HG03139 (cell line): ENCODE measurements around the gene MED1.
"Not testable (repeated sequence)": the region's sequence is repeated elsewhere in the genome, so short reads cannot be mapped to it uniquely, and the experiment has no call there.

ENCODE experiments used
- ATAC-seq: cut with Tn5 transposase; IDR thresholded peaks from one replicate; pipeline ENCODE4 v1.9.1; 2021; ENCODE audit not compliant: unreplicated experiment

MED1 gene

GRCh38 chr17:39450847-39451581 is at the start of gene MED1:
Gene MED1, minus strand, starts transcription at chr17:39451263. Its CDS starts 201 bp downstream, at chr17:39451062.
- ATAC-seq = peak; percentile 87

GRCh38 chr17:39496921-39497320 is 45.9 kb upstream of the MED1 start:
- not testable (repeated sequence) for ATAC-seq

GRCh38 chr17:39487946-39488345 is 36.9 kb upstream of the MED1 start:
- no peak for ATAC-seq

DNA sequence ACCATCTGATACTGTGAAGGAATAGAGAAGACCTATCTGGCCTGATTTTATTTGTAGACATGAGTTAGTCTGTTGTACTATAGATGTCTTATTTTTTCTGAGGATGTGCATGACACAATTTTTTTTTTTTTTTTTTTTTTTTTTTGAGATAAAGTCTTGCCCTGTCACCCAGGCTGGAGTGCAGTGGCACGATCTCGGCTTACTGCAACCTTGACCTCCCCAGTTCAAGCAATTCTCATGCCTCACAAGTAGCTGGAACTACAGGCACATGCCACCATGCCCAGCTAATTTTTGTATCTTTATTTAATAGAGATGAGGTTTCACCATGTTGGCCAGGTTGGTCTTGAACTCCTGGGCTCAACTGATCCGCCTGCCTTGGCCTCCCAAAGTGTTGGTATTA is 36.4 kb upstream of the MED1 start:
- ATAC-seq = not testable (repeated sequence)

GRCh38 chr17:39486242-39486641 is 35.2 kb upstream of the MED1 start:
- no peak for ATAC-seq

DNA sequence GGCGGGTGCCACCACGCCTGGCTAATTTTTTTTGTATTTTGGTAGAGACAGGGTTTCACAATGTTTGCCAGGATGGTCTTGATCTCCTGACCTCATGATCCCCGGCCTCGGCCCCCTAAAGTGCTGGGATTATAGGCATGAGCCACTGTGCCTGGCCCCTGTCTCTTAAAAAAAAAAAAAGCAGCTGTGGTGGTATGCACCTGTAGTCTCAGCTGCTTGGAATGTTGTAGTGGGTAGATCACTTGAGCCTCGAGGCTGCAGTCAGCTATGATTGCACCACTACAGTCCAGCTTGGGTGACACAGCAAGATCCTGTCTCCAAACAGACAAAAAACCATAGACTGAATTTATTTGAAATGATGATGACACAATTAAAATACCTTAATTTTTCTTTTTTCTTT is 34.5 kb upstream of the MED1 start:
- no peak for ATAC-seq

DNA sequence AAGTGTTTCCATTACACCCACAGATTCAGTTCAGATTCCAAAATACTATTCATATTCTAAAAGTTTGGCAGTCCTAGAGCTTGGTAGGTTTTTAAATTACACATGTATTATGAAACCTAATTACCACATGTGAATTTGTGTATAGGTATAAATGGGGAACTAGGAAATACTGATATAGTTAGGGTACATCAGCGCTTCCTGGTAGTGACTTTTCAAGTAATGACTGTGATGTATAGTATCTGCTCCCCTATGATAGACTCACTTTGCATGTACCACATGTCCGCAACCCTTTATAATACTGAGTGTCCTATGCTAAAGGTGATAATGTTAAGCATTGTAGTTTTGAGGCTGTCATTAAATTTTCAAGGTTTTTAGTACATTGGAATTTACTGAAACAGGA is 33.1 kb upstream of the MED1 start:
- no peak for ATAC-seq

- ATAC-seq = no peak
Measured at GRCh38 chr17:39483506-39483905, 32.4 kb upstream of the MED1 start.

GRCh38 chr17:39479631-39480030 is 28.6 kb upstream of the MED1 start:
- ATAC-seq = not testable (repeated sequence)

DNA sequence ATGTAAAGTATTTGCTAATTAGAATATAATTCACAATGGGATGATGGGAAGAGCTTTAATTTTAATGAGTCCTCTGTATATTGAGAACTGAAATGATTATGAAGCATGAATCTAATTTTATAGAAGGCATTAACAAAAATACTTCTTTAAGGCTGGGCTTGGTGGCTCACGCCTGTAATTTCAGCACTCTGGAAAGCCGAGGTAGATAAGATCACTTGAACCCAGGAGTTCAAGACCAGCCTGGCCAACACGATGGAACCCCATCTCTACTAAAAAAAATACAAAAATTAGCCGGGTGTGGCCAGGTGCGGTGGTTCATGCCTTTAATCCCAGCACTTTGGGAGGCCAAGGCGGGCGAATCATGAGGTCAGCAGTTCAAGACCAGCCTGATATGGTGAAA is 22.2 kb upstream of the MED1 start:
- no peak for ATAC-seq

DNA sequence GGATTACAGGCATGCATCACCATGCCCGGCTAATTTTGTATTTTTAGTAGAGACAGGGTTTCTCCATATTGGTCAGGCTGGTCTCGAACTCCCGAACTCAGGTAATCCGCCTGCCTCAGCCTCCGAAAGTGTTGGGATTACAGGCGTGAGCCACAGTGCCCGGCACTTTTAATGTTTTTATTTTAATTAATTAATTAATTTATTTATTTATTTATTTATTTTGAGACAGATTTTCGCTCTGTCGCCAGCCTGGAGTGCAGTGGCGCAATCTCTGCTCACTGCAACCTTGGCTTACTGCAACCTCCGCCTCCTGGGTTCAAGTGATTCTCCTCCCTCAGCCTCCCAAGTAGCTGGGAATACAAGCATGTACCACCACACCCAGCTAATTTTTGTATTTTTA is 17.5 kb upstream of the MED1 start:
- ATAC-seq = not testable (repeated sequence)

- not testable (repeated sequence) for ATAC-seq
Measured at GRCh38 chr17:39464639-39465181, 13.6 kb upstream of the MED1 start.

GRCh38 chr17:39462631-39463375 is 11.7 kb upstream of the MED1 start:
- ATAC-seq = no peak

- ATAC-seq = no peak
Measured at GRCh38 chr17:39461926-39462569, 11.0 kb upstream of the MED1 start.

DNA sequence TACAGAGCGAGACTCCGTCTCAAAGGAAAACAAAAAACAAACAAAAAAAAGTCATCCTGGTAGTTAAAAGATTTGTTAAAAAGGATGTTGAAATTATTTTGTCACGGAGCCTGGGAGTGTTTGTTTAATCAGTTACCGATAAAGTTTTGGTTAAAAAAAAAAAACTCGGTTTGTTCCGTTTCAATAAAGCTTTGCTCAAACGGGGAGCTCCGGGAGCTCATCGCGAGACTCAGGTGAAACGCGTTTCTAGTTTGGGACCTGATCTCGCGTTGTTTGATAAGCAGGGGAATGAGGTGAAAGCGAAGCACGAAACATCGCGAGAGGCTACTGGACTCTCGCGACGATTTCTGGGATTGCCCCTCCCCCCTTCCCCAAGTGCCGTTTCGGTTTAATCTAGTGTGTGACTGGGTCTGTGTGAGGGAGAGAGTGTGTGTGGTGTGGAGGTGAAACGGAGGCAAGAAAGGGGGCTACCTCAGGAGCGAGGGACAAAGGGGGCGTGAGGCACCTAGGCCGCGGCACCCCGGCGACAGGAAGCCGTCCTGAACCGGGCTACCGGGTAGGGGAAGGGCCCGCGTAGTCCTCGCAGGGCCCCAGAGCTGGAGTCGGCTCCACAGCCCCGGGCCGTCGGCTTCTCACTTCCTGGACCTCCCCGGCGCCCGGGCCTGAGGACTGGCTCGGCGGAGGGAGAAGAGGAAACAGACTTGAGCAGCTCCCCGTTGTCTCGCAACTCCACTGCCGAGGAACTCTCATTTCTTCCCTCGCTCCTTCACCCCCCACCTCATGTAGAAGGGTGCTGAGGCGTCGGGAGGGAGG is 10.3 kb upstream of the MED1 start, which contains the start of gene CDK12:
Gene CDK12 (plus strand): TSS at position 374 of the 813 bp plus-strand sequence. CDS start 586 bp downstream, outside the sequence.
- peak; percentile 80 for ATAC-seq

DNA sequence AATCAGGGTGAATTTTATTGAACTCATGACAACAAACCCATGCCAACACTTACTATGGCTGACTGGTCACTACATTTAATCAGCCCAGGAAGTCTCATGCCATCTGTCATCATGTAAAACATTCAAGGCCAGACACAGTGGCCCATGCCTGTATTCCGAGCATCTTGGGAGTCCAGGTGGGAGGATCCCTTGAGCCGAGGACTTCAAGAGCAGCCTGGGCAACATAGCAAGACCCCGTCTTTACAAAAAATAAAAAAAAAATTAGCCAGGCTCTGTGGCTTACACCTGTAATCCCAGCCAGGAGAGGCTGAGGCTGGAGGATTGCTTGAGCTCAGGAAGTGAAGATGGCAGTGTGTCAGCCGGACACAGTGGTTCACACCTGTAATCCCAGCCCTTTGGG is 4.9 kb upstream of the MED1 start:
- ATAC-seq = no peak

DNA sequence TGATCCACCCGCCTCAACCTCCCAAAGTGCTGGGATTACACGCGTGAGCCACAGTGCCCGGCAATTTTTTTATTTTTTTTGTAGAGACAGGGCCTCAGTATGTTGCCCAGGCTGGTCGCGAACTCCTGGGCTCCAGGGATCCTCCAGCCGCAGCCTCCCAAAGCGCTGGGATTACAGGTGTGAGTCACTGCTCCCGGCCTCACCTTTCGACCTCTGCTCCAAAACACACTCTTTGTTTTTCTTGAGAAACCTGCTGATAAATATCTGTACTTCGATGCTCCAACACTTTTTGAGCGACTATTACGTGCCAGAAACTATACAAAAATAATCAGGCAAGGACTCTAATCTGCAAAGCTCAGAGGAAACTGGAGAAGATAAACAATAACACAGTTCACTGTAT is 1.0 kb downstream of the MED1 start:
- ATAC-seq = no peak

GRCh38 chr17:39447561-39447960 is 3.5 kb downstream of the MED1 start:
- ATAC-seq = no peak

- ATAC-seq = no peak
Measured at GRCh38 chr17:39443326-39443725, 7.7 kb downstream of the MED1 start.

DNA sequence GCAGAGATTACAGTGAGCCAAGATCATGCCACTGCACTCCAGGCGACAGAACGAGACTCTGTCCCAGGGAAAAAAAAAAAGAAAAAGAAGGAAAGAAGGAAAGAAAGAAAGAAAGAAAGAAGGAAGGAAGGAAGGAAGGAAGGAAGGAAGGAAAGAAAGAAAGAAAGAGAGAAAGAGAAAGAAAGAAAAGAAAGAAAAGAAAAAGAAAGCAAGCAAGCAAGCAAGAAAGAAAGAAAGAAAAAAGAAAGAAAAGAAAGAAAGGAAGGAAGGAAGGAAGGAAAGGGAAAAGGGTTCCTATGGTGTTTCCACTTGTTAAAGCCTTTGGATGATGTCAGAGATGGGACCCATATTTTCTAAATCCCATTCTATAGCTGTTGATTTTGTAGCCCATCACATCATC is 11.2 kb downstream of the MED1 start:
- ATAC-seq = not testable (repeated sequence)

DNA sequence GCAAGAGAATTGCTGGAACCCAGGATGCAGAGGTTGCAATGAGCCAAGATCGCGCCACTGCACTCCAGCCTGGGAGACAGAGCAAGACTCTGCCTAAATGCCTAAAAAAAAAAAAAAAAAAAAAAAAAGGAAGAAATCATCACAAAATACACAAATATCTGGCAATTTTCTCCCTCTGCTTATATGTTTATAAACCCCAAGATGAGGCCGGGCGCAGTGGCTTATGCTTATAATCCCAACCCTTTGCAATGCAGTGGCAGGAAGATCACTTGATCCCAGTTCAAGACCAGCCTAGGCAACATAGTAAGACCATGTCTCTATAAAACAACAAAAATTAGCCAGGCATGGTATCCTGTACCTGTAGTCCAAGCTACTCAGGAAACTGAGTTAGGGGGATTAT is 21.5 kb downstream of the MED1 start:
- no peak for ATAC-seq
